ENCODE results near the gene DENND2D.

DNA sequence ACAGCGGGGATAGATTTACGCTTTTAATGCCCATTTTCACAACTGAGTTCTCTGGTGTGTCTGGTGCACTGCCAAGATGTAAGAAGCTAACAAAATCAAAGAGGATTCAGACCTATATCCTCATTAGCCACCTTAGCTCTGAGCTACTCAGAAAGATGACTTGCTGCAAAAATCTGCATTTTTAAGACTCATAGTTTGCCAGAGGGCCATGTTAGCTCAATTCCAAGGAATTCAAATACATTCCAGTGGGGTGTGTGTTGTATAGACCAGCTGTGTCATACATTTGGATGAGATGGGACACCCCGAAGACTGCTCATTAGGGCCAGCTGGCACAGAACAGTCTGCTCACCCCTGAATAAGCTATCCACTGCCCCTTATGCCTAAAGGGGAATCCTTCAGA, 8.9 kb downstream of the DENND2D start:
- TF ChIP-seq, protein P1, sequence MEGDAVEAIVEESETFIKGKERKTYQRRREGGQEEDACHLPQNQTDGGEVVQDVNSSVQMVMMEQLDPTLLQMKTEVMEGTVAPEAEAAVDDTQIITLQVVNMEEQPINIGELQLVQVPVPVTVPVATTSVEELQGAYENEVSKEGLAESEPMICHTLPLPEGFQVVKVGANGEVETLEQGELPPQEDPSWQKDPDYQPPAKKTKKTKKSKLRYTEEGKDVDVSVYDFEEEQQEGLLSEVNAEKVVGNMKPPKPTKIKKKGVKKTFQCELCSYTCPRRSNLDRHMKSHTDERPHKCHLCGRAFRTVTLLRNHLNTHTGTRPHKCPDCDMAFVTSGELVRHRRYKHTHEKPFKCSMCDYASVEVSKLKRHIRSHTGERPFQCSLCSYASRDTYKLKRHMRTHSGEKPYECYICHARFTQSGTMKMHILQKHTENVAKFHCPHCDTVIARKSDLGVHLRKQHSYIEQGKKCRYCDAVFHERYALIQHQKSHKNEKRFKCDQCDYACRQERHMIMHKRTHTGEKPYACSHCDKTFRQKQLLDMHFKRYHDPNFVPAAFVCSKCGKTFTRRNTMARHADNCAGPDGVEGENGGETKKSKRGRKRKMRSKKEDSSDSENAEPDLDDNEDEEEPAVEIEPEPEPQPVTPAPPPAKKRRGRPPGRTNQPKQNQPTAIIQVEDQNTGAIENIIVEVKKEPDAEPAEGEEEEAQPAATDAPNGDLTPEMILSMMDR (IDR thresholded peaks at IDR 0.05) = no peak
- TF ChIP-seq EZH2 (IDR thresholded peaks at IDR 0.05; ENCODE audit: borderline replicate concordance, insufficient read depth, low read depth, low read length, poor library complexity, severe bottlenecking) = no peak

Data from B cell (primary cell).